HepG2 (cell line): ENCODE data around the gene ITGB1. TPM values are rescaled to one million over a fixed set of nuclear protein-coding genes. Genes with fewer than 3 reads are reported as not detected.

Source experiments
- ATAC-seq: fragments of 200-7000 bp; cut with Tn5 transposase; 3 replicates; pipeline ENCODE4 v1.9.1; 2020; ENCODE audit warnings: mild to moderate bottlenecking, moderate library complexity
- BruUV-seq: library from RNA; stranded (reverse); fragments of 400-500 nt; replicated peaks from 2 replicates; lab custom pipeline; 2021; lab: Mats Ljungman, UMichigan
- CTCF ChIA-PET: fragments of 300-600 bp; formaldehyde crosslinking; extraction: SDS; loops from one replicate; lab custom pipeline; 2021; ENCODE audit warnings: low total read pairs, inconsistent platforms, low intra/inter-chr PET ratio; lab: Yijun Ruan, JAX
- POLR2A ChIA-PET: fragments of 350-600 bp; sonication (Branson Sonifier 250); formaldehyde crosslinking; loops from one replicate; lab custom pipeline; 2020; ENCODE audit warnings: antibody characterized with exemption, inconsistent platforms; lab: Yijun Ruan, JAX
- DNase-seq: peaks from one replicate; pipeline ENCODE4 v3.0.0-alpha.2; 2015; ENCODE audit warnings: low spot score
- FAIRE-seq: peaks from 3 replicates; lab custom pipeline; 2011; peaks lifted over from hg19 to GRCh38; lab: Jason Lieb, UNC
- H2AFZ ChIP-seq: one replicate; pipeline ENCODE4 v1.6.1; 2011; ENCODE audit warnings: low read length, inconsistent platforms
- H3K27ac ChIP-seq: fragments of 300-600 bp; 3 replicates; pipeline ENCODE4 v1.8.0; 2011; ENCODE audit warnings: mixed run types, mild to moderate bottlenecking, mixed read lengths, low read length, inconsistent platforms; ENCODE audit not compliant: insufficient read depth; ENCODE audit errors: extremely low read length
- H3K27me3 ChIP-seq, 2 experiments: fragments of 200-600 bp in 1 of 2; 2 replicates in 1 of 2; 3 replicates in 1 of 2; pipeline versions ENCODE4 v1.6.0 to v1.8.0; 2011; ENCODE audit warnings: low read length in 2 of 2, mild to moderate bottlenecking in 2 of 2, moderate library complexity in 2 of 2, inconsistent platforms in 1 of 2; ENCODE audit not compliant: insufficient read depth in 2 of 2, control insufficient read depth in 1 of 2
- H3K36me3 ChIP-seq, 2 experiments: fragments of 200-600 bp in 1 of 2; replicated peaks in 1 of 2; 2 replicates in 1 of 2; 3 replicates in 1 of 2; pipeline versions ENCODE4 v1.5.1 to v1.8.0; 2011; ENCODE audit warnings: low read length in 2 of 2, inconsistent platforms in 1 of 2; ENCODE audit not compliant: insufficient read depth in 2 of 2, control insufficient read depth in 1 of 2
- H3K4me1 ChIP-seq: 2 replicates; pipeline ENCODE4 v1.5.1; 2012; ENCODE audit warnings: low read length, inconsistent platforms; ENCODE audit not compliant: insufficient read depth
- H3K4me2 ChIP-seq: 2 replicates; pipeline ENCODE4 v1.6.0; 2011; ENCODE audit warnings: low read depth, low read length, inconsistent platforms
- H3K4me3 ChIP-seq, 3 experiments: fragments of 200-600 bp in 1 of 3; sonication (generic), shearing (Covaris generic) in 1 of 3; replicated peaks in 1 of 3; 2 replicates each; pipeline ENCODE4 v1.5.1; 2011 to 2016; ENCODE audit warnings: low read length in 3 of 3, inconsistent platforms in 2 of 3, low read depth in 2 of 3, mild to moderate bottlenecking in 2 of 3, control low read depth in 1 of 3, mixed read lengths in 1 of 3; ENCODE audit not compliant: insufficient read depth in 1 of 3
- H3K79me2 ChIP-seq: one replicate; pipeline ENCODE4 v1.6.1; 2011; ENCODE audit warnings: low read length, inconsistent platforms; ENCODE audit not compliant: insufficient read depth
- H3K9ac ChIP-seq: 2 replicates; pipeline ENCODE4 v1.6.0; 2011; ENCODE audit warnings: mild to moderate bottlenecking, low read depth, low read length, inconsistent platforms; ENCODE audit not compliant: insufficient read depth
- H3K9me3 ChIP-seq: 2 replicates; pipeline ENCODE4 v1.5.1; 2012; ENCODE audit warnings: mild to moderate bottlenecking, low read length
- H4K20me1 ChIP-seq: 2 replicates; pipeline ENCODE4 v1.6.0; 2011; ENCODE audit warnings: inconsistent platforms, mild to moderate bottlenecking, low read length, moderate library complexity; ENCODE audit not compliant: insufficient read depth
- ARNT2 ChIP-seq: sonication (generic); formaldehyde crosslinking; IDR thresholded peaks from 2 replicates; pipeline ENCODE4 v1.8.0; 2022; ENCODE audit warnings: mild to moderate bottlenecking, low read depth, missing genetic modification reagents, moderate library complexity
- CCDC6 ChIP-seq: sonication (generic); formaldehyde crosslinking; IDR thresholded peaks from 2 replicates; pipeline ENCODE4 v1.8.1; 2022; ENCODE audit warnings: mild to moderate bottlenecking, missing genetic modification reagents, moderate library complexity
- CREB3 ChIP-seq: sonication (generic); formaldehyde crosslinking; IDR thresholded peaks from 2 replicates; pipeline ENCODE4 v1.5.0; 2020; ENCODE audit warnings: missing genetic modification reagents
- DDIT3 ChIP-seq: sonication (generic); formaldehyde crosslinking; IDR thresholded peaks from 2 replicates; pipeline ENCODE4 v1.4.0; 2020; ENCODE audit warnings: mild to moderate bottlenecking, missing genetic modification reagents
- FUBP1 ChIP-seq: sonication (generic); formaldehyde crosslinking; IDR thresholded peaks from 2 replicates; pipeline ENCODE4 v1.5.1; 2020; ENCODE audit warnings: missing genetic modification reagents, mild to moderate bottlenecking, borderline replicate concordance
- HHEX ChIP-seq: IDR thresholded peaks from 2 replicates; pipeline ENCODE4 v1.6.1; 2016; ENCODE audit warnings: control low read depth
- HIVEP1 ChIP-seq: sonication (generic); formaldehyde crosslinking; IDR thresholded peaks from 2 replicates; pipeline ENCODE4 v1.4.0; 2020; ENCODE audit warnings: mild to moderate bottlenecking, missing genetic modification reagents
- JARID2 ChIP-seq: sonication (generic); formaldehyde crosslinking; IDR thresholded peaks from 2 replicates; pipeline ENCODE4 v1.8.1; 2023; ENCODE audit warnings: missing genetic modification reagents, inconsistent platforms; ENCODE audit not compliant: insufficient replicate concordance
- PCBP1 ChIP-seq: fragments of 200-400 bp; formaldehyde crosslinking; IDR thresholded peaks from 2 replicates; pipeline ENCODE4 v1.6.1; 2017; ENCODE audit warnings: mild to moderate bottlenecking, low read depth, low read length, borderline replicate concordance
- PLRG1 ChIP-seq: fragments of 450-650 bp; conservative IDR thresholded peaks from 2 replicates; pipeline ENCODE4 v1.6.1; 2016
- RAD51 ChIP-seq: fragments of 450-650 bp; IDR thresholded peaks from 2 replicates; pipeline ENCODE4 v1.6.1; 2016; ENCODE audit warnings: borderline replicate concordance
- RARA ChIP-seq: IDR thresholded peaks from 2 replicates; pipeline ENCODE4 v1.6.1; 2016; ENCODE audit warnings: missing genetic modification reagents, missing compliant biosample characterization
- RBM39 ChIP-seq: fragments of 200-400 bp; formaldehyde crosslinking; IDR thresholded peaks from one replicate; pipeline ENCODE4 v1.6.1; 2018; ENCODE audit warnings: antibody characterized with exemption, mild to moderate bottlenecking, low read depth, low read length; ENCODE audit not compliant: poor library complexity, severe bottlenecking
- REL ChIP-seq: sonication (generic); formaldehyde crosslinking; conservative IDR thresholded peaks from 2 replicates; pipeline ENCODE4 v1.8.0; 2022; ENCODE audit warnings: mild to moderate bottlenecking, missing genetic modification reagents, moderate library complexity
- RFX3 ChIP-seq: IDR thresholded peaks from 2 replicates; pipeline ENCODE4 v1.6.1; 2016; ENCODE audit warnings: missing biosample characterization, missing genetic modification reagents
- XRCC5 ChIP-seq: fragments of 200-400 bp; formaldehyde crosslinking; optimal IDR thresholded peaks from 2 replicates; pipeline ENCODE3; 2017; ENCODE audit warnings: mild to moderate bottlenecking, low read length
- ZNF12 ChIP-seq: sonication (generic); formaldehyde crosslinking; IDR thresholded peaks from 2 replicates; pipeline ENCODE4 v1.5.0; 2020; ENCODE audit warnings: missing genetic modification reagents
- ZNF253 ChIP-seq: sonication (generic); formaldehyde crosslinking; IDR thresholded peaks from 2 replicates; pipeline ENCODE4 v1.8.0; 2022; ENCODE audit warnings: mild to moderate bottlenecking, missing genetic modification reagents, borderline replicate concordance
- ZNF264 ChIP-seq: sonication (generic); formaldehyde crosslinking; IDR thresholded peaks from 2 replicates; pipeline ENCODE4 v1.4.0; 2020; ENCODE audit warnings: missing genetic modification reagents
- ZNF296 ChIP-seq: sonication (generic); formaldehyde crosslinking; conservative IDR thresholded peaks from 2 replicates; pipeline ENCODE4 v1.5.0; 2020; ENCODE audit warnings: mild to moderate bottlenecking, missing genetic modification reagents
- ZNF337 ChIP-seq: sonication (generic); formaldehyde crosslinking; IDR thresholded peaks from 2 replicates; pipeline ENCODE4 v1.5.1; 2020; ENCODE audit warnings: missing genetic modification reagents, low read depth, mild to moderate bottlenecking, borderline replicate concordance
- ZNF354B ChIP-seq: sonication (generic); formaldehyde crosslinking; IDR thresholded peaks from 2 replicates; pipeline ENCODE4 v1.8.0; 2022; ENCODE audit warnings: mild to moderate bottlenecking, missing genetic modification reagents
- ZNF549 ChIP-seq: sonication (generic); formaldehyde crosslinking; IDR thresholded peaks from 2 replicates; pipeline ENCODE4 v1.5.0; 2020; ENCODE audit warnings: missing genetic modification reagents
- ZNF782 ChIP-seq: sonication (generic); formaldehyde crosslinking; IDR thresholded peaks from 2 replicates; pipeline ENCODE4 v1.4.0; 2020; ENCODE audit warnings: missing genetic modification reagents, mild to moderate bottlenecking, borderline replicate concordance
- WGBS: methylation state at CpG from one replicate; pipeline ENCODE4 v1.1.6; 2017; ENCODE audit warnings: low lambda C conversion rate; 5-methylcytosine and 5-hydroxymethylcytosine counted together
- in situ Hi-C: cut with HindIII; loops from 2 replicates; pipeline ENCODE4 v1.10.0; 2017; ENCODE audit warnings: low pct_unique_long_range_greater_than_20kb; ENCODE audit not compliant: extremely low pct_ligation_motif_present
- intact Hi-C: fragments of 100-400 bp; cut with micrococcal nuclease; formaldehyde crosslinking; loops from one replicate; pipeline ENCODE4 v1.10.0; 2022; ENCODE audit not compliant: unreplicated experiment
- polyA plus RNA-seq, 8 experiments: library from polyadenylated mRNA; depleted of rRNA in 3 of 8; stranded (reverse) in 7 of 8; unstranded in 1 of 8; fragments of >200 nt; fragmentation: Illumina TruSeq in 4 of 8; extraction: Trizol in 4 of 8; gene quantifications; 2 replicates each; pipeline versions ENCODE4 v1.2.1 to v1.2.3, GENCODE V29; 2011 to 2016; ENCODE audit warnings: low read depth in 4 of 8, missing spikeins in 1 of 8, mixed read lengths in 1 of 8; ENCODE audit not compliant: insufficient read depth in 1 of 8
- total RNA-seq, 5 experiments: library from RNA; depleted of rRNA; stranded (reverse); fragments of >200 nt; fragmentation: Illumina TruSeq; extraction: Trizol; gene quantifications; 2 replicates each; pipeline ENCODE4 v1.2.3, GENCODE V29; 2016; ENCODE audit warnings: low read depth in 1 of 5

ITGB1 gene
- total and polyA plus RNA-seq, 2 of the 13 experiments (the other 11 are each of a cell fraction or from before 2014, with no cell fraction given), result 190 to 204 TPM

GRCh38 chr10:32961895-32962369 is 3.9 kb upstream of the ITGB1 start:
- peaks cover 28% of the 10 kb centered on the region for H3K4me1 ChIP-seq
- 87% methylated on average over 2 of the region's 2 CpGs for WGBS
- no peak for FAIRE-seq
- H2AFZ ChIP-seq, result no peak overlapping the region
- no peaks in the 10 kb centered on the region for H3K9me3 ChIP-seq
- H3K27ac ChIP-seq, result no peak overlapping the region
- intact Hi-C loops (no loop called here), in situ Hi-C loops (no loop called here)
- no peak; the same call in 2 of the 3 replicates for ATAC-seq
- no TSS peak for BruUV-seq
- H3K27me3 ChIP-seq, result no peaks in the 10 kb centered on the region; a peak in 1 of 5 replicates
- peaks cover 4% of the 10 kb centered on the region; the same call in 1 of the 2 replicates for H4K20me1 ChIP-seq
- no peaks in the 10 kb centered on the region for H3K36me3 ChIP-seq
- H3K4me3 ChIP-seq, result no peak overlapping the region
- no peak overlapping the region for H3K4me2 ChIP-seq
- H3K9ac ChIP-seq, result no peak overlapping the region
- ChIA-PET POLR2A (no interaction called here), CTCF (no interaction called here)
- peak; percentile 57 for DNase-seq
- H3K79me2 ChIP-seq, result peaks cover 28% of the 10 kb centered on the region
- TF ChIP-seq HHEX (no peak), RFX3 (no peak), ZNF782 (CRISPR knock-in tag) (no peak), HIVEP1 (no peak), DDIT3 (no peak), ZNF264 (no peak), REL (CRISPR knock-in tag) (no peak), ZNF12 (CRISPR knock-in tag) (no peak), ARNT2 (CRISPR knock-in tag) (no peak), PLRG1 (no peak), ZNF549 (CRISPR knock-in tag) (no peak), PCBP1 (no peak), FUBP1 (CRISPR knock-in tag) (no peak), RARA (peak; percentile 25; the same call in 1 of the 2 replicates), ZNF337 (no peak), ZNF296 (CRISPR knock-in tag) (no peak), XRCC5 (no peak), CCDC6 (CRISPR knock-in tag) (no peak), JARID2 (CRISPR knock-in tag) (no peak), CREB3 (CRISPR knock-in tag) (no peak), RAD51 (no peak), ZNF354B (CRISPR knock-in tag) (no peak), ZNF253 (CRISPR knock-in tag) (no peak), RBM39 (no peak)
